IPS-18c (cell line): ENCODE results near the gene ZFAND6.

Experiments
- H3K4me3 ChIP-seq: 2 replicates; pipeline ENCODE4 v1.7.0; 2013; ENCODE audit warnings: low read depth, mild to moderate bottlenecking, low read length, moderate library complexity; ENCODE audit not compliant: insufficient read depth
- H3K9me3 ChIP-seq: one replicate; pipeline ENCODE4 v1.6.1; 2013; ENCODE audit warnings: mild to moderate bottlenecking, low read length, moderate library complexity; ENCODE audit not compliant: control insufficient read depth, insufficient read depth

The ZFAND6 gene

DNA sequence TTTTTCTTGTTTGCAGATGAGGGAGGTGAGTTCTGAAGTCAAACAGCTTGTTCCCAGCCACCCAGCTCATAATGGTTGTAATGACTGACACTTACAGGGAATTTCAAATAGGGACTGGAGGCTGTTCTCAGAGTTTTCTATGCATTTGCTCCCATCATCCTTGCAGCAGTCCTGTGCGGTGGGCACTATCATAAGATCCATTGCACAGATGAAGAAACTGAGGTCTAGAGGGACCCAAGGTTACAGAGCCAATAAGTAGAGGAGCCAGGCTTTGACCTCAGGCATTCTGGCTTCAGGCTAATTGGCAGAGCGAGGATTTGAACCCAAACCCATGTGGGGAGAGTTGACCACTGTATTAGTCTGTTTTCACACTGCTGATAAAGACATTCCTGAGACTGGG is 125.7 kb downstream of the ZFAND6 start:
- H3K4me3 ChIP-seq, result no peak overlapping the region

DNA sequence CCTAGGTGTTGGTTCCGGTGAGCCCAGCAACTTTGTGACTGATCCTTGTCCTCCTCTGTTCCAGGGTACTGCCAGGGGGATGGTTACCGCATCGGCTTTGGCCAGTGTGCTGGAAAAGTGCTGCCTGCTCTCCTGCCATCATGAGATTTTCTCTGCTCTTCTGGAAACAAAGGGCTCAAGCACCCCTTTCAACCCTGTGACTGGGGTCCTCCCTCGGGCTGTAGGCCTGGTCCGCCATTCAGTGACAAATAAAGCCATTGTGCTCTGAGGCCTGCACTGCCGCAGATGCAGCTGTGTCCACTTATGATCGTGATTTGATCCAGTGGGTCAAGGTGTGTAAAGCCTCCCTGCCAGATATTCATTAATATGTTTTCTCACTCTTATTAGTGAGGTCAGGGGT is 126.6 kb downstream of the ZFAND6 start:
- Histone ChIP-seq H3K4me3 (no peak overlapping the region), H3K9me3 (peaks cover 2% of the 10 kb centered on the region)

More for the DNA sequence above, 125.7 kb downstream of the ZFAND6 start:
- peaks cover 2% of the 10 kb centered on the region for H3K9me3 ChIP-seq

DNA sequence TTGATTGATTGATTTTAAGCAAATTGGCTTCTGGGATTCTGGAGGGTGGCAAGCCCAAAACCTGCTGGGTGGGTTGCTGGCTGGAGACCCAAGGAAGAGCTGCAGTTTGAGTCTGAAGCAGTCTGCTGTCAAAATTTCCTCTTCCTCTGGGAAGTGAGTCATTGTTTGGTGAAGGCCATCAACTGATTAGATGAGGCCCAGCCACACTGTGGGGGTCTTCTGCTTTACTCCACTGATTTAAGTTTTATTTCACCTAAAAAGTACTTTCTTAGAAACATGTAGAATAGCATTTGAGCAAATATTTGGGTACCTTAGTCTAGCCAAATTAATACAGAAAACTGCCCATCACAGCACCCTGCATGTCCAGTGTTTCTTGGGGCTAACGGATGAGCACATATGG is 127.1 kb downstream of the ZFAND6 start:
- Histone ChIP-seq H3K9me3 (peaks cover 2% of the 10 kb centered on the region), H3K4me3 (no peak overlapping the region)
